ENCODE results near the gene SAMHD1. TPM values are rescaled to one million over a fixed set of nuclear protein-coding genes. Genes with fewer than 3 reads are reported as not detected.
"Not testable (repeated sequence)": the region's sequence is repeated elsewhere in the genome, so short reads cannot be mapped to it uniquely, and the experiment has no call there.

The SAMHD1 gene
- total RNA-seq, 1 experiment from 2014 or later: 54.3 TPM

DNA sequence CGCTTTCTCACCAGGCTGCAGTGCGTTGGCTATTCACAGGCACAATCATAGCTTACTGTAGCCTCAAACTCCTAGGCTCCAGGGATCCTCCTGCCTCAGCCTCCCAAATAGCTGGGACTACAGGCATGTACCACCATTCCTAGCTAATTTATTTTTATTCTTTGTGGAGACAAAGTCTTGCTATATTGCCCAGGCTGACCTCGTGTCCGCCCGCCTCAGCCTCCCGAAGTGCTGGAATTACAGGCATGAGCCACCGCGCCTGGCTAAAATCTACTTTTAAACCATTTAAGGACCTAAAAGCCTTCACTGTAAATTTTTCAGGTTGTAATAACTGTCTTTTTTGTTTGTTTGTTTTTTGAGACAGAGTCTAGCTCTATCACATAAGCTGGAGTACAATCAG is 15.2 kb downstream of the SAMHD1 start:
- CTCF ChIA-PET: no interaction called here
- intact Hi-C loops (cut with micrococcal nuclease; ENCODE audit: unreplicated experiment): no loop called here
- Mint-ChIP-seq H3K27ac (ENCODE audit: unreplicated experiment) (no peak overlapping the region), H3K27me3 (ENCODE audit: unreplicated experiment) (no peaks in the 10 kb centered on the region), H3K4me3 (ENCODE audit: low read depth, unreplicated experiment) (no peak overlapping the region), H3K4me1 (ENCODE audit: low read depth, unreplicated experiment) (peaks cover 17% of the 10 kb centered on the region), H3K9me3 (ENCODE audit: low read depth, unreplicated experiment) (no peaks in the 10 kb centered on the region), H3K36me3 (ENCODE audit: insufficient read depth, unreplicated experiment) (peaks cover 4% of the 10 kb centered on the region)
- no TSS peak for BruUV-seq (replicated peaks)
- TF ChIP-seq, protein P1, sequence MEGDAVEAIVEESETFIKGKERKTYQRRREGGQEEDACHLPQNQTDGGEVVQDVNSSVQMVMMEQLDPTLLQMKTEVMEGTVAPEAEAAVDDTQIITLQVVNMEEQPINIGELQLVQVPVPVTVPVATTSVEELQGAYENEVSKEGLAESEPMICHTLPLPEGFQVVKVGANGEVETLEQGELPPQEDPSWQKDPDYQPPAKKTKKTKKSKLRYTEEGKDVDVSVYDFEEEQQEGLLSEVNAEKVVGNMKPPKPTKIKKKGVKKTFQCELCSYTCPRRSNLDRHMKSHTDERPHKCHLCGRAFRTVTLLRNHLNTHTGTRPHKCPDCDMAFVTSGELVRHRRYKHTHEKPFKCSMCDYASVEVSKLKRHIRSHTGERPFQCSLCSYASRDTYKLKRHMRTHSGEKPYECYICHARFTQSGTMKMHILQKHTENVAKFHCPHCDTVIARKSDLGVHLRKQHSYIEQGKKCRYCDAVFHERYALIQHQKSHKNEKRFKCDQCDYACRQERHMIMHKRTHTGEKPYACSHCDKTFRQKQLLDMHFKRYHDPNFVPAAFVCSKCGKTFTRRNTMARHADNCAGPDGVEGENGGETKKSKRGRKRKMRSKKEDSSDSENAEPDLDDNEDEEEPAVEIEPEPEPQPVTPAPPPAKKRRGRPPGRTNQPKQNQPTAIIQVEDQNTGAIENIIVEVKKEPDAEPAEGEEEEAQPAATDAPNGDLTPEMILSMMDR (IDR thresholded peaks at IDR 0.05; ENCODE audit: unreplicated experiment): no peak
- no peak for DNase-seq

GRCh38 chr20:36933571-36933970 is 17.9 kb downstream of the SAMHD1 start:
- H3K27ac Mint-ChIP-seq (ENCODE audit: unreplicated experiment); intact Hi-C loops (cut with micrococcal nuclease; ENCODE audit: unreplicated experiment); H3K27me3 Mint-ChIP-seq (ENCODE audit: unreplicated experiment); DNase-seq; H3K9me3 Mint-ChIP-seq (ENCODE audit: low read depth, unreplicated experiment); BruUV-seq (replicated peaks); H3K4me3 Mint-ChIP-seq (ENCODE audit: low read depth, unreplicated experiment): not testable (repeated sequence)
- Mint-ChIP-seq H3K4me1 (ENCODE audit: low read depth, unreplicated experiment) (peaks cover 11% of the 10 kb centered on the region), H3K36me3 (ENCODE audit: insufficient read depth, unreplicated experiment) (peaks cover 27% of the 10 kb centered on the region)
- CTCF ChIA-PET: interaction anchor here (0.6 kb wide), 1 partner anchor 103 kb away, joined by 3 read pairs; no protein-coding TSS in a partner anchor

DNA sequence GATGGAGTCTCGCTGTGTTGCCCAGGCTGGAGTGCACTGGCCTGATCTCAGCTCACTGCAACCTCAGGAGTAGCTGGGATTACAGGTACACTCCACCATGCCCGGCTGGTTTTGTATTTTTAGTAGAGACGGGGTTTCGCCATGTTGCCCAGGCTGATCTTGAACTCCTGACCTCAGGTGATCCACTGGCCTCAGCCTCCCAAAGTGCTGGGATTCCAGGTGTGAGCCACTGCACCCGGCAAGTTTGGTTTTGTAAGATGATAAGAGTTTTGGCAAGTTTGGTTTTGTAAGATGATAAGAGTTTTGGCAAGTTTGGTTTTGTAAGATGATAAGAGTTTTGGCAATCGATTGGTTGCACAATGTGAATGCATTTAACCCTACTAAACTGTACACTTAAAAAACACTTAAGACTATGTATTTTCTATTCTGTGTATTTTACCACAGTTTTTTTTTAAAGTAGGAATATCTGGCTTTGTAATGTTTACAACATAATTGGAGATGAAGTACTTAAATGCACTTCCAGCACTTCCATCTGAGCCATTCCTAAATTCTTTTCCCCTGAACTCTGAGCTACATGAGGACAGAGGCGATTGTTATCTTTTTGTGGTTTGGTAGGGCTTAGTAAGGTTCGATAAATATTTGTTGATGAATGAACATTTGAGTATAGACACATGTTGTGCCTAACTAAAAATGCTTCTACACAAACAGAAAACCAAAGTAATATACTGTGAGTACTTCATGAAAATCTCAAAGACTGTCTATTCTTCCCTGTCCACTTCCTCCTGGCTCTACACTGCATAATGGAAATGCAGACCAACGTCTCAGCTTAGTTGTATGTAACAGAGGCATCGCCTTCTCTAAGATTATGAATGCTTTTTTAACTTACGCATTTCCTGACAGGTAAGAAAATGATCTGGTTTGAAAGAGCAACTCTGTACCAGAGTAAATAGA is 18.8 kb downstream of the SAMHD1 start:
- no peaks in the 10 kb centered on the region for H3K9me3 Mint-ChIP-seq (ENCODE audit: low read depth, unreplicated experiment)
- H3K27me3 Mint-ChIP-seq (ENCODE audit: unreplicated experiment): no peaks in the 10 kb centered on the region
- peaks cover 29% of the 10 kb centered on the region for H3K36me3 Mint-ChIP-seq (ENCODE audit: insufficient read depth, unreplicated experiment)
- TF ChIP-seq, protein P1 (IDR thresholded peaks at IDR 0.05; ENCODE audit: unreplicated experiment): no peak
- no TSS peak for BruUV-seq (replicated peaks)
- H3K4me3 Mint-ChIP-seq (ENCODE audit: low read depth, unreplicated experiment): no peak overlapping the region
- peaks cover 11% of the 10 kb centered on the region for H3K4me1 Mint-ChIP-seq (ENCODE audit: low read depth, unreplicated experiment)
- intact Hi-C loops (cut with micrococcal nuclease; ENCODE audit: unreplicated experiment): no loop called here
- no peak for DNase-seq
- CTCF ChIA-PET: interaction anchor here (0.6 kb wide), 2 partner anchors 103 to 323 kb away, joined by 3 to 4 read pairs; no protein-coding TSS in a partner anchor
- H3K27ac Mint-ChIP-seq (ENCODE audit: unreplicated experiment): no peak overlapping the region

- DNase-seq; H3K9me3 Mint-ChIP-seq (ENCODE audit: low read depth, unreplicated experiment); H3K27ac Mint-ChIP-seq (ENCODE audit: unreplicated experiment); intact Hi-C loops (cut with micrococcal nuclease; ENCODE audit: unreplicated experiment); H3K4me3 Mint-ChIP-seq (ENCODE audit: low read depth, unreplicated experiment); BruUV-seq (replicated peaks); H3K27me3 Mint-ChIP-seq (ENCODE audit: unreplicated experiment): not testable (repeated sequence)
- Mint-ChIP-seq H3K4me1 (ENCODE audit: low read depth, unreplicated experiment) (peaks cover 11% of the 10 kb centered on the region), H3K36me3 (ENCODE audit: insufficient read depth, unreplicated experiment) (peaks cover 26% of the 10 kb centered on the region)
- CTCF ChIA-PET: interaction anchor here (0.6 kb wide), 1 partner anchor 322 kb away, joined by 4 read pairs; no protein-coding TSS in a partner anchor
Measured at GRCh38 chr20:36932067-36932466, 19.4 kb downstream of the SAMHD1 start.

GRCh38 chr20:36929691-36930090 is 21.8 kb downstream of the SAMHD1 start:
- Mint-ChIP-seq H3K4me3 (ENCODE audit: low read depth, unreplicated experiment) (no peak overlapping the region), H3K4me1 (ENCODE audit: low read depth, unreplicated experiment) (peaks cover 21% of the 10 kb centered on the region), H3K9me3 (ENCODE audit: low read depth, unreplicated experiment) (no peaks in the 10 kb centered on the region), H3K27me3 (ENCODE audit: unreplicated experiment) (no peaks in the 10 kb centered on the region), H3K36me3 (ENCODE audit: insufficient read depth, unreplicated experiment) (peaks cover 34% of the 10 kb centered on the region), H3K27ac (ENCODE audit: unreplicated experiment) (no peak overlapping the region)
- intact Hi-C loops (cut with micrococcal nuclease; ENCODE audit: unreplicated experiment): no loop called here
- CTCF ChIA-PET: interaction anchor here (0.7 kb wide), 1 partner anchor 95 kb away, joined by 3 read pairs; no protein-coding TSS in a partner anchor
- TF ChIP-seq, protein P1 (IDR thresholded peaks at IDR 0.05; ENCODE audit: unreplicated experiment): no peak
- BruUV-seq (replicated peaks): no TSS peak
- no peak for DNase-seq
